DMS 273 treated with DMSO at 0.1 percent for 48 hours (cell line): Measurements from ENCODE around the gene SUSD1.
"Not testable (repeated sequence)": the region's sequence is repeated elsewhere in the genome, so short reads cannot be mapped to it uniquely, and the experiment has no call there.

Experiments
- DNase-seq: peaks from one replicate; lab custom pipeline; 2025; lab: John Stamatoyannopoulos, UW

Gene SUSD1

GRCh38 chr9:112173489-112174221 lies 1.4 kb downstream of the SUSD1 start:
- DNase-seq: no peak

GRCh38 chr9:112170968-112171367 lies 4.1 kb downstream of the SUSD1 start:
- no peak for DNase-seq

- no peak for DNase-seq
These were observed 4.9 kb downstream of the SUSD1 start for GRCh38 chr9:112170235-112170634.

GRCh38 chr9:112169368-112169767 lies 5.7 kb downstream of the SUSD1 start:
- DNase-seq: no peak

- DNase-seq: no peak
These were observed 6.9 kb downstream of the SUSD1 start for GRCh38 chr9:112168197-112168596.

- no peak for DNase-seq
These were observed 8.6 kb downstream of the SUSD1 start for GRCh38 chr9:112166176-112167140.

- DNase-seq: no peak
These were observed 12.3 kb downstream of the SUSD1 start for GRCh38 chr9:112162621-112163413.

GRCh38 chr9:112159781-112160180 lies 15.3 kb downstream of the SUSD1 start:
- DNase-seq: no peak

GRCh38 chr9:112158656-112159367 lies 16.3 kb downstream of the SUSD1 start:
- DNase-seq: no peak

- no peak for DNase-seq
These were observed 17.1 kb downstream of the SUSD1 start for GRCh38 chr9:112157961-112158360.

GRCh38 chr9:112157087-112157486 lies 18.0 kb downstream of the SUSD1 start:
- DNase-seq: no peak

- DNase-seq: no peak
These were observed 25.9 kb downstream of the SUSD1 start for GRCh38 chr9:112149211-112149610.

GRCh38 chr9:112145886-112146285 lies 29.2 kb downstream of the SUSD1 start:
- no peak for DNase-seq

- no peak for DNase-seq
These were observed 30.3 kb downstream of the SUSD1 start for GRCh38 chr9:112144807-112145206.

- no peak for DNase-seq
These were observed 32.7 kb downstream of the SUSD1 start for GRCh38 chr9:112142420-112142819.

- DNase-seq: no peak
These were observed 34.2 kb downstream of the SUSD1 start for GRCh38 chr9:112140936-112141335.

- no peak for DNase-seq
These were observed 38.0 kb downstream of the SUSD1 start for GRCh38 chr9:112137066-112137465.

GRCh38 chr9:112135706-112136105 lies 39.4 kb downstream of the SUSD1 start:
- no peak for DNase-seq

GRCh38 chr9:112133806-112134205 lies 41.3 kb downstream of the SUSD1 start:
- DNase-seq: not testable (repeated sequence)

- DNase-seq: no peak
These were observed 42.7 kb downstream of the SUSD1 start for GRCh38 chr9:112132356-112132755.

GRCh38 chr9:112130997-112131396 lies 44.1 kb downstream of the SUSD1 start:
- DNase-seq: no peak

- no peak for DNase-seq
These were observed 44.8 kb downstream of the SUSD1 start for GRCh38 chr9:112130347-112130746.
